Measurements from ENCODE around the gene TMPRSS3.

DNA sequence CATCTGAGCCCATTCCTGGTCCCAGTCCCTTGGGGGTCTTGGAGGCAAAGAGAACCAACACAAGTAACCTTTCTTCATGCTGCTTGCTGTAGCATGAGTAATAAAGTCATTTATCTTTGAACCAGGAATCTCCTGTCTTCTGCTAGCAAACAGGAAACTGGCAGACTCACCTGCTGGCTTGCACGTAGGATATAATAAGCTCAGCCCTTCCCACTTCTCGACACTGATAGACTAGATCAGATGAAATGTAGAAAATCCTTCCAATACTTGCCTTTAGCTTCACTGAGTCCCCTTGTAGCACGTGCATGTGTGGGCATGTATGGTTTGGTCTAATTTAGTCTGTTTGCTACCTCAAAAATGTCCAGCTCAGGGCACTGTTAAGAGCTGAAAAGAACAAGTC lies 38.5 kb downstream of the TMPRSS3 start:
- TF ChIP-seq, protein P1, sequence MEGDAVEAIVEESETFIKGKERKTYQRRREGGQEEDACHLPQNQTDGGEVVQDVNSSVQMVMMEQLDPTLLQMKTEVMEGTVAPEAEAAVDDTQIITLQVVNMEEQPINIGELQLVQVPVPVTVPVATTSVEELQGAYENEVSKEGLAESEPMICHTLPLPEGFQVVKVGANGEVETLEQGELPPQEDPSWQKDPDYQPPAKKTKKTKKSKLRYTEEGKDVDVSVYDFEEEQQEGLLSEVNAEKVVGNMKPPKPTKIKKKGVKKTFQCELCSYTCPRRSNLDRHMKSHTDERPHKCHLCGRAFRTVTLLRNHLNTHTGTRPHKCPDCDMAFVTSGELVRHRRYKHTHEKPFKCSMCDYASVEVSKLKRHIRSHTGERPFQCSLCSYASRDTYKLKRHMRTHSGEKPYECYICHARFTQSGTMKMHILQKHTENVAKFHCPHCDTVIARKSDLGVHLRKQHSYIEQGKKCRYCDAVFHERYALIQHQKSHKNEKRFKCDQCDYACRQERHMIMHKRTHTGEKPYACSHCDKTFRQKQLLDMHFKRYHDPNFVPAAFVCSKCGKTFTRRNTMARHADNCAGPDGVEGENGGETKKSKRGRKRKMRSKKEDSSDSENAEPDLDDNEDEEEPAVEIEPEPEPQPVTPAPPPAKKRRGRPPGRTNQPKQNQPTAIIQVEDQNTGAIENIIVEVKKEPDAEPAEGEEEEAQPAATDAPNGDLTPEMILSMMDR (IDR thresholded peaks at IDR 0.05) = no peak
- TF ChIP-seq ZFX (IDR thresholded peaks at IDR 0.05; ENCODE audit: borderline replicate concordance) = no peak

Measured in 22Rv1 (cell line).